H9 (cell line): ENCODE results near the gene METTL21C. TPM values are rescaled to one million over a fixed set of nuclear protein-coding genes. Genes with fewer than 3 reads are reported as not detected.

Source experiments
- DNase-seq: peaks from one replicate; pipeline ENCODE4 v3.0.0-alpha.2; 2017
- H2AFZ ChIP-seq: one replicate; pipeline ENCODE4 v1.6.1; 2013; ENCODE audit warnings: mild to moderate bottlenecking, low read length, control low read depth, moderate library complexity
- H2AK5ac ChIP-seq: 2 replicates; pipeline ENCODE4 v1.6.1; 2013; ENCODE audit warnings: low read length, control low read depth, mixed read lengths; ENCODE audit not compliant: insufficient read length
- H2BK120ac ChIP-seq: one replicate; pipeline ENCODE4 v1.6.1; 2013; ENCODE audit warnings: low read depth, mild to moderate bottlenecking, low read length, control low read depth, inconsistent platforms; ENCODE audit not compliant: poor library complexity, severe bottlenecking
- H2BK12ac ChIP-seq: 2 replicates; pipeline ENCODE4 v1.6.1; 2013; ENCODE audit warnings: low read length, control low read depth, mixed read lengths, low read depth; ENCODE audit not compliant: insufficient read length
- H2BK15ac ChIP-seq: 2 replicates; pipeline ENCODE4 v1.6.1; 2013; ENCODE audit warnings: low read depth, low read length, control low read depth
- H2BK20ac ChIP-seq: one replicate; pipeline ENCODE4 v1.6.1; 2013; ENCODE audit warnings: low read depth, mild to moderate bottlenecking, low read length, control low read depth, inconsistent platforms; ENCODE audit not compliant: poor library complexity, severe bottlenecking
- H2BK5ac ChIP-seq: 2 replicates; pipeline ENCODE4 v1.6.1; 2013; ENCODE audit warnings: low read length, control low read depth, mixed read lengths; ENCODE audit not compliant: insufficient read length
- H3K14ac ChIP-seq: 2 replicates; pipeline ENCODE4 v1.6.1; 2013; ENCODE audit warnings: low read length, control low read depth; ENCODE audit not compliant: insufficient read depth
- H3K18ac ChIP-seq: 2 replicates; pipeline ENCODE4 v1.6.1; 2013; ENCODE audit warnings: low read depth, mild to moderate bottlenecking, mixed read lengths, low read length, control low read depth; ENCODE audit not compliant: insufficient read length
- H3K23ac ChIP-seq: 2 replicates; pipeline ENCODE4 v1.6.1; 2013; ENCODE audit warnings: low read length, control low read depth, mixed read lengths, low read depth; ENCODE audit not compliant: insufficient read length
- H3K23me2 ChIP-seq: 2 replicates; pipeline ENCODE4 v1.6.1; 2013; ENCODE audit warnings: low read depth, mild to moderate bottlenecking, mixed read lengths, low read length, control low read depth; ENCODE audit not compliant: insufficient read length, poor library complexity, severe bottlenecking
- H3K27ac ChIP-seq: 2 replicates; pipeline ENCODE4 v1.5.1; 2013; ENCODE audit warnings: low read length, control low read depth, mixed read lengths, low read depth; ENCODE audit not compliant: insufficient read length
- H3K27me3 ChIP-seq: 2 replicates; pipeline ENCODE4 v1.6.1; 2013; ENCODE audit warnings: low read length, control low read depth, inconsistent platforms; ENCODE audit not compliant: insufficient read depth
- H3K4ac ChIP-seq: 2 replicates; pipeline ENCODE4 v1.6.1; 2013; ENCODE audit warnings: low read depth, mild to moderate bottlenecking, control low read depth, inconsistent platforms, low read length, moderate library complexity
- H3K4me1 ChIP-seq: 2 replicates; pipeline ENCODE4 v1.6.1; 2013; ENCODE audit warnings: low read length, control low read depth, inconsistent platforms; ENCODE audit not compliant: insufficient read depth
- H3K4me2 ChIP-seq: 2 replicates; pipeline ENCODE4 v1.6.1; 2013; ENCODE audit warnings: low read length, control low read depth, mixed read lengths; ENCODE audit not compliant: insufficient read length, insufficient read depth
- H3K56ac ChIP-seq: 2 replicates; pipeline ENCODE4 v1.6.1; 2013; ENCODE audit warnings: low read depth, mild to moderate bottlenecking, mixed read lengths, low read length, control low read depth; ENCODE audit not compliant: insufficient read length
- H3K79me1 ChIP-seq: 2 replicates; pipeline ENCODE4 v1.6.1; 2013; ENCODE audit warnings: low read depth, mild to moderate bottlenecking, moderate library complexity, low read length, control low read depth, inconsistent platforms; ENCODE audit not compliant: insufficient read depth, poor library complexity, severe bottlenecking
- H3K79me2 ChIP-seq: 2 replicates; pipeline ENCODE4 v1.6.1; 2013; ENCODE audit warnings: low read length, control low read depth, inconsistent platforms; ENCODE audit not compliant: insufficient read depth
- H3K9ac ChIP-seq: 2 replicates; pipeline ENCODE4 v1.6.1; 2013; ENCODE audit warnings: low read length, control low read depth, mixed read lengths; ENCODE audit not compliant: insufficient read length; ENCODE audit errors: extremely low read depth
- H3K9me3 ChIP-seq: one replicate; pipeline ENCODE4 v1.6.1; 2013; ENCODE audit warnings: low read depth, low read length, inconsistent platforms; ENCODE audit not compliant: control insufficient read depth
- H3T11ph ChIP-seq: one replicate; pipeline ENCODE4 v1.6.1; 2013; ENCODE audit warnings: mild to moderate bottlenecking, low read length, control low read depth, inconsistent platforms
- H4K20me1 ChIP-seq: one replicate; pipeline ENCODE4 v1.6.1; 2013; ENCODE audit not compliant: control insufficient read depth, insufficient read length, insufficient read depth
- H4K5ac ChIP-seq: 2 replicates; pipeline ENCODE4 v1.6.1; 2013; ENCODE audit warnings: low read depth, mild to moderate bottlenecking, mixed read lengths, low read length, control low read depth; ENCODE audit not compliant: insufficient read length
- H4K8ac ChIP-seq: replicated peaks from 2 replicates; pipeline ENCODE4 v1.6.1; 2013; ENCODE audit warnings: low read length, control low read depth, mixed read lengths, low read depth; ENCODE audit not compliant: insufficient read length
- H4K91ac ChIP-seq: 2 replicates; pipeline ENCODE4 v1.6.1; 2013; ENCODE audit warnings: low read depth, mild to moderate bottlenecking, moderate library complexity, mixed read lengths, low read length, control low read depth; ENCODE audit not compliant: insufficient read length
- H3K27ac Mint-ChIP-seq, 3 experiments: 2 replicates in 2 of 3; 3 replicates in 1 of 3; pipeline ENCODE4 v1.8.0; 2020 to 2021; ENCODE audit warnings: mixed read lengths in 3 of 3, mild to moderate bottlenecking in 1 of 3, moderate library complexity in 1 of 3
- H3K27me3 Mint-ChIP-seq: 2 replicates; pipeline ENCODE4 v1.8.0; 2021; ENCODE audit warnings: low read depth, mild to moderate bottlenecking, moderate library complexity, mixed read lengths
- H3K36me3 Mint-ChIP-seq, 3 experiments: 2 replicates in 2 of 3; 3 replicates in 1 of 3; pipeline ENCODE4 v1.8.0; 2020 to 2021; ENCODE audit warnings: low read depth in 3 of 3, mixed read lengths in 3 of 3; ENCODE audit not compliant: insufficient read depth in 1 of 3
- H3K4me1 Mint-ChIP-seq, 2 experiments: 2 replicates each; pipeline ENCODE4 v1.8.0; 2020; ENCODE audit warnings: mixed read lengths in 2 of 2
- H3K4me3 Mint-ChIP-seq, 2 experiments: 2 replicates in 1 of 2; 3 replicates in 1 of 2; pipeline ENCODE4 v1.8.0; 2020 to 2021; ENCODE audit warnings: mild to moderate bottlenecking in 2 of 2, mixed read lengths in 2 of 2, moderate library complexity in 1 of 2
- H3K9me3 Mint-ChIP-seq, 2 experiments: 2 replicates in 1 of 2; 3 replicates in 1 of 2; pipeline ENCODE4 v1.8.0; 2020; ENCODE audit warnings: mild to moderate bottlenecking in 2 of 2, mixed read lengths in 2 of 2, moderate library complexity in 1 of 2
- CTCF ChIP-seq: fragments of 200-600 bp; sonication (generic); conservative IDR thresholded peaks from 3 replicates; pipeline ENCODE4 v1.8.0; 2021; ENCODE audit warnings: antibody characterized with exemption, mild to moderate bottlenecking
- WGBS: extraction: QIAGEN DNeasy Blood & Tissue Kit; methylation state at CpG from one replicate; pipeline ENCODE4 v1.1.7; 2013; ENCODE audit warnings: missing lambda C conversion rate, low lambda C conversion rate, mixed read lengths; ENCODE audit not compliant: insufficient read length; ENCODE audit errors: extremely low coverage; 5-methylcytosine and 5-hydroxymethylcytosine counted together
- total RNA-seq: library from RNA; stranded (reverse); gene quantifications from 2 replicates; pipeline ENCODE4 v1.2.1, GENCODE V29; 2021

METTL21C gene
- total RNA-seq, 1 experiment from 2014 or later: not detected

- H3K4me1 Mint-ChIP-seq: peaks cover 15 to 18% of the 10 kb centered on the region in 2 experiments
- no peak for TF ChIP-seq CTCF
- Histone ChIP-seq H2AK5ac (no peak overlapping the region), H3K4me1 (peaks cover 3% of the 10 kb centered on the region; the same call in 1 of the 2 replicates), H3K18ac (no peak overlapping the region), H3K4ac (no peak overlapping the region), H3K14ac (no peak overlapping the region), H3K4me2 (no peak overlapping the region), H3K9me3 (no peaks in the 10 kb centered on the region), H2BK5ac (no peak overlapping the region), H4K20me1 (no peaks in the 10 kb centered on the region), H3K79me2 (no peaks in the 10 kb centered on the region), H2BK12ac (no peak overlapping the region), H3K27ac (no peak overlapping the region), H3K27me3 (no peaks in the 10 kb centered on the region), H3K23me2 (no peaks in the 10 kb centered on the region), H4K91ac (no peak overlapping the region), H3K79me1 (no peaks in the 10 kb centered on the region), H2AFZ (no peak overlapping the region), H3K23ac (no peak overlapping the region), H4K8ac (no peak overlapping the region), H3T11ph (no peak overlapping the region), H2BK15ac (no peak overlapping the region), H3K9ac (no peak overlapping the region), H4K5ac (no peak overlapping the region), H2BK20ac (no peak overlapping the region), H2BK120ac (no peak overlapping the region), H3K56ac (no peak overlapping the region)
- no peak overlapping the region for H3K4me3 Mint-ChIP-seq
- no peak overlapping the region for H3K27ac Mint-ChIP-seq
- H3K36me3 Mint-ChIP-seq: no peaks in the 10 kb centered on the region
- no peak for DNase-seq
- H3K9me3 Mint-ChIP-seq: no peaks in the 10 kb centered on the region
- no peaks in the 10 kb centered on the region for H3K27me3 Mint-ChIP-seq
- no CpG with 5 or more reads among the region's 3 CpGs for WGBS
These were observed 8.8 kb downstream of the METTL21C start for GRCh38 chr13:102686024-102686423.
